Measurements from ENCODE around the gene IL9R. TPM values are rescaled to one million over a fixed set of nuclear protein-coding genes. Genes with fewer than 3 reads are reported as not detected.
"Not testable (repeated sequence)": the region's sequence is repeated elsewhere in the genome, so short reads cannot be mapped to it uniquely, and the experiment has no call there.

The IL9R gene
- total RNA-seq, 2 donors from 2014 or later, result 4.1 to 4.3 TPM

DNA sequence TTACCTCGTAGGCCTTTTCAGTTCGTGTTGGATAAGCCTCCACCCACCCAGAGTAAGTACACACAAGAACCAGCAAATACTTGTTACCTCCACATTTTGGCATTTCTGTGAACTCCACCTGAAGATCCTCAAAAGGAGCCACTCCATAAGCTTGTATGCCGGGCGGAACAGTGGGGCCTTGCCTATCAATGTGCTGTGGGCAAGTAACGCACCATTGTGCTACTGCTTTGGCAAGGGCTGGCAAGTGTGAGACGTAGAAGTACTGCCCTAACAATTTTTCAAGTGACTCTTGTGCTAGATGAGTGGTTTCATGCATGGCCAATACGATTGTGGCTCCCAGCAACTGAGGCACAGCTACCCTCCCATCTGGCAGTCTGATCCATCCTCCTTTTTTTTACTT is 25.3 kb upstream of the IL9R start:
- H3K36me3 Mint-ChIP-seq (ENCODE audit: low read depth); H3K4me3 Mint-ChIP-seq; H3K4me1 Mint-ChIP-seq; H3K9me3 Mint-ChIP-seq; ATAC-seq (replicated peaks); H3K27ac Mint-ChIP-seq: not testable (repeated sequence)
- H3K27me3 Mint-ChIP-seq, result peaks cover 14% of the 10 kb centered on the region

DNA sequence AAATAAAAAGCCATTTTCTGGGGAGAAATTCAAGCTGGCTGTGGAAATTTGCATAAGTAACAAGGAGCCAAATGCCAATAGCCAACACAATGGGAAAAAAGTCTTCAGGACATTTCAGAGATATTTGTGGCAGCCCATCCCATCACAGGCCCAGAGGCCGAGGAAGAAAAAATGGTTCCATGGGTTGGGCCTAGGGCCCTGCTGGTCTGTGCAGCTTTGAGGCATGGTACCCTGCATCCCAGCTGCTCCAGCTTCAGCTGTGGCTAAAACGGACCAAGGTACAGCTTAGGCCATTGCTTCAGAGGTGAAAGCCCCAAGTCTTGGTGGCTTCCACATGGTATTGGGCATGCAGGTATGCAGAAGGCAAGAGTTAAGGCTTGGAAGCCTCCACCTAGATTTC is 14.2 kb upstream of the IL9R start:
- no peaks in the 10 kb centered on the region for H3K27me3 Mint-ChIP-seq
- no peak overlapping the region for H3K4me3 Mint-ChIP-seq
- ATAC-seq (replicated peaks), result no peak

GRCh38 chrX:155985208-155985607 is 12.3 kb upstream of the IL9R start:
- no peak overlapping the region for H3K4me3 Mint-ChIP-seq
- peaks cover 3% of the 10 kb centered on the region for H3K9me3 Mint-ChIP-seq
- ATAC-seq (replicated peaks), result no peak
- H3K27me3 Mint-ChIP-seq, result peaks cover 4% of the 10 kb centered on the region
- no peaks in the 10 kb centered on the region for H3K4me1 Mint-ChIP-seq
- H3K27ac Mint-ChIP-seq, result no peak overlapping the region
- H3K36me3 Mint-ChIP-seq (ENCODE audit: low read depth), result no peaks in the 10 kb centered on the region

More for the DNA sequence above, 14.2 kb upstream of the IL9R start:
- H3K9me3 Mint-ChIP-seq, result peaks cover 3% of the 10 kb centered on the region
- H3K4me1 Mint-ChIP-seq, result no peaks in the 10 kb centered on the region
- H3K27ac Mint-ChIP-seq, result no peak overlapping the region
- H3K36me3 Mint-ChIP-seq (ENCODE audit: low read depth), result no peaks in the 10 kb centered on the region

DNA sequence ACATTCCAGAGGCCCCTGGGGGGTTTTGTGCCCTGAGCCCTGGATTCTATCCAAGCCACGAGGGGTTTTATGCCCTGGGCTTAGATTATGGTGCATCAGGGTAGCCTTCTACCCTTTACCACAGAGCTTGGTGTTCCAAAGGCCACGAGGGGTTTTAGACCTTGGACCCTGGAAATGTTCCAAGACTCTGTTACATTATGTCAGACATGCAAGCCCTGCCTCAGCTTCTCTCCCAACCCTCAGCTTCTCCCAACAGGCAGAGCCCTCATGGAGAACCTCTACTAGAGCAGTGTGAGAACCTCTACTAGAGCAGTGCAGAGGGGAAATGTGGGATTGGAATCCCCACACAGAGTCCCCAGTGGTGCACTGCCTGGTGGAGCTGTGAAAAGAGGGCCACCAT is 10.5 kb upstream of the IL9R start:
- not testable (repeated sequence) for H3K4me1 Mint-ChIP-seq; ATAC-seq (replicated peaks); H3K27ac Mint-ChIP-seq; H3K9me3 Mint-ChIP-seq; H3K4me3 Mint-ChIP-seq; H3K27me3 Mint-ChIP-seq; H3K36me3 Mint-ChIP-seq (ENCODE audit: low read depth)

GRCh38 chrX:155988859-155989258 is 8.6 kb upstream of the IL9R start:
- Mint-ChIP-seq H3K9me3 (no peaks in the 10 kb centered on the region), H3K27me3 (peaks cover 4% of the 10 kb centered on the region), H3K4me1 (no peaks in the 10 kb centered on the region), H3K27ac (no peak overlapping the region), H3K36me3 (ENCODE audit: low read depth) (no peaks in the 10 kb centered on the region), H3K4me3 (no peak overlapping the region)
- no peak for ATAC-seq (replicated peaks)

GRCh38 chrX:155993421-155993820 is 4.1 kb upstream of the IL9R start:
- H3K27ac Mint-ChIP-seq, result no peak overlapping the region
- H3K27me3 Mint-ChIP-seq, result peaks cover 4% of the 10 kb centered on the region
- H3K4me3 Mint-ChIP-seq, result no peak overlapping the region
- H3K4me1 Mint-ChIP-seq, result no peaks in the 10 kb centered on the region
- H3K9me3 Mint-ChIP-seq, result no peaks in the 10 kb centered on the region
- no peak for ATAC-seq (replicated peaks)
- no peaks in the 10 kb centered on the region for H3K36me3 Mint-ChIP-seq (ENCODE audit: low read depth)

DNA sequence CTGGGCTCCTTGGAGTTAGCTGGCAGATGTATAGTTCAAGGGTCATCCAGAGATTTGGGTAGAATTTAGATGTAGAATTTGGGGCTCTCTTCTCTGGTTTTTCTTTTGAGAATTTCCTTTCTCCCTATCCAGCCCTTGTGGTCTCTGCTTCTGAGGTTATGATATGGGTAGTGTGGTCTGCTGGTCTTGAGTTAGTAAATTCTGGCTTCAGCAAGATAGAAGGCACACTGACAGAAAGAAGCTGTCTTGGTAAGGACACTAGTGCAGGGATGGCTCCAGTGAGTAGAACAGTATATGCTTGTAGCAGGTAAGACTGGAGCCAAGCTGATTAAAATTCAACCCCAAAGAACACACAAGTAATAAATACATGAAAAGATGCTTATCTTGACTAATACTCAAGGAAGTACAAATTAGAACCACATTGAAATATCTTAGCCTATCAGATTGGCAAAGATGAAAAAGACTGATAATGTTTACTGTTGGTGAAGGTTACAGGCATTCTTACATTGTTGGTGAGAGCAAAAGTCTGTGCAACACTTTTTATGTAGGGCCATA is 2.1 kb upstream of the IL9R start:
- no peaks in the 10 kb centered on the region for H3K4me1 Mint-ChIP-seq
- no peaks in the 10 kb centered on the region for H3K27me3 Mint-ChIP-seq
- H3K9me3 Mint-ChIP-seq, result no peaks in the 10 kb centered on the region
- ATAC-seq (replicated peaks), result no peak
- no peak overlapping the region for H3K27ac Mint-ChIP-seq
- H3K36me3 Mint-ChIP-seq (ENCODE audit: low read depth), result no peaks in the 10 kb centered on the region
- no peak overlapping the region for H3K4me3 Mint-ChIP-seq

- H3K27me3 Mint-ChIP-seq, result no peaks in the 10 kb centered on the region
- no peak for ATAC-seq (replicated peaks)
- H3K36me3 Mint-ChIP-seq (ENCODE audit: low read depth), result no peaks in the 10 kb centered on the region
- H3K9me3 Mint-ChIP-seq, result no peaks in the 10 kb centered on the region
- peak overlapping the region; percentile 48 for H3K27ac Mint-ChIP-seq
- H3K4me1 Mint-ChIP-seq, result no peaks in the 10 kb centered on the region
- peak overlapping the region; percentile 37 for H3K4me3 Mint-ChIP-seq
Measured at GRCh38 chrX:155998116-155998515, 620 bp downstream of the IL9R start.

- H3K27ac Mint-ChIP-seq, result no peak overlapping the region
- H3K27me3 Mint-ChIP-seq, result no peaks in the 10 kb centered on the region
- H3K4me1 Mint-ChIP-seq, result no peaks in the 10 kb centered on the region
- no peaks in the 10 kb centered on the region for H3K9me3 Mint-ChIP-seq
- peak overlapping the region; percentile 7 for H3K4me3 Mint-ChIP-seq
- no peak for ATAC-seq (replicated peaks)
- H3K36me3 Mint-ChIP-seq (ENCODE audit: low read depth), result no peaks in the 10 kb centered on the region
Measured at GRCh38 chrX:155998761-155999510, 1.4 kb downstream of the IL9R start.

DNA sequence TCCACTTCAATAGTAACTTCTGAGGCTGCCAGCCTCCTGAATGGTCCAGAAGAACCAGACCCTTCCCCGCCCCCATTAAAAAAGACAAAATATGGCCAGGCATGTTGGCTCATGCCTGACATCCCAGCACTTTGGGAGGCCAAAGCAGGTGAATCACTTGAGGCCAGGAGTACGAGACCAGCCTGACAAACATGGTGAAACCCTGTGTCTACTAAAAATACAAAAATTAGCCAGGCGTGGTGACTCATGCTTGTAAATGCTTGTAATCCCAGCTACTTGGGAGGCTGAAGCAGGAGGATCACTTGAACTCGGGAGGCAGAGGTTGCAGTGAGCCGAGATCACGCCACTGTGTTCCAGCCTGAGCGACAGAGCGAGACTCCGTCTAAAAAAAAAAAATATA is 2.3 kb downstream of the IL9R start:
- not testable (repeated sequence) for H3K27ac Mint-ChIP-seq; ATAC-seq (replicated peaks); H3K36me3 Mint-ChIP-seq (ENCODE audit: low read depth); H3K9me3 Mint-ChIP-seq; H3K27me3 Mint-ChIP-seq; H3K4me1 Mint-ChIP-seq
- peak overlapping the region; percentile 7 for H3K4me3 Mint-ChIP-seq

DNA sequence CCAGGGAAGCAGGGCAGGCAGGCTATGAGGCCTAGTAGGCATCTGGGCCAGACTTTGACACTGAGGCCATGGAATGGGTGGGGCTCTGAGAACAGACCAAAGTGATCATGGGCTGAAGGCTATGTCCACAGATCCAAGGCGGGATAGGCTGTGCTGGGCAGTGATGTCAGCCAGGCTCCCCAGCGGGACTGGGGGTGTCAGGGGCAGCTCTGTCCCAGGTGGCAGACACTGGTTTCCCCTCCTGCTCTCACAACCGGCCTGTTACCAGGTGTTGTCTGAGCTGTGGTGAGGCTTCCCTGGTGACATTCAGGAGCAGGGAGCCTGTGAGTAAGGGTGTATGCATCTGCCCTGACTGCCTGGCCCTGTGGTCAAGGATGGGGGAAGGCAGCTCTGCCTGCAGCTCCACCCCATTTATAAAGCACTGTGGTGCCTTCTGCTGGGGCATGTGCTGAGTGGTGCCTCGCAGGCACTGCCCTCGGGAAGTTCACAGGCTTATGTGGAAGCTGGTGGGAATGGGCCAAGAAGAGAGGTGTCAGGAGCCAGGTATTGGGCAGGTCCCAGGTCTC is 2.9 kb downstream of the IL9R start:
- ATAC-seq (replicated peaks), result no peak
- Mint-ChIP-seq H3K4me3 (no peak overlapping the region), H3K4me1 (no peaks in the 10 kb centered on the region), H3K36me3 (ENCODE audit: low read depth) (no peaks in the 10 kb centered on the region), H3K27me3 (no peaks in the 10 kb centered on the region), H3K9me3 (no peaks in the 10 kb centered on the region), H3K27ac (no peak overlapping the region)

DNA sequence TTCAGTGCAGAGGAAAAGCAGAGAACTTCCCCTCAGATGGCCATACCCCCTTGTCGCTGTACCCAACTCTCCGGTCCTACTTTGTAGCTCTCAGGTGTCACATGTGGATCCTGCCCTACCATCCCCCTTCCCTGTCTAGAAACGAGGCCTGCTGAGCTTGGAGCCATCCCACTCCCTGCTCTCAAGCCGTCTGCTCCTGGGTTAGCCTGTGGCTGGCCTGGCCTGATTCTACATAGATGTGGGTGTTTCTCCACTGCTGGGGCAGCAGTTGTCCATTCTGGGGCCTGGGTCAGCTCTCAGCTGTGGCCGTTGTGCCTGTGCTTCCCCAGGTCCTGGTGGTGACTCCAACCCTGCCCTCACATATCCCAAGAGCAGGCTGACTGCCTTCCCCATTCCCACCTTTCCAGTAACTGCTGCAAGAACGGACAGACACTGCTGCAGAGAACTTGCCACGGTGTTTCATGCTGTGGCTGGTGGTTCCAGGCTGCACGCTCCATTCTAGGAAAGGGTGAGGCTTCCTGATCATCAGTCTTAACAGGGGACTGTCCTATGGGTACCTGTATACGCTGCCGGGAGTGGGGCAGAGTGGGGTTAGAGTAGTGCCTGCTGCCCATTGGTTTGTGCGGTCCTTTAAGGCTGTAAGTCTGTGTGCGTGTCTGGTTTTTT is 3.6 kb downstream of the IL9R start:
- peak overlapping the region; percentile 24 for H3K4me3 Mint-ChIP-seq
- H3K27ac Mint-ChIP-seq, result no peak overlapping the region
- no peaks in the 10 kb centered on the region for H3K27me3 Mint-ChIP-seq
- H3K4me1 Mint-ChIP-seq, result no peaks in the 10 kb centered on the region
- no peaks in the 10 kb centered on the region for H3K9me3 Mint-ChIP-seq
- ATAC-seq (replicated peaks), result no peak
- H3K36me3 Mint-ChIP-seq (ENCODE audit: low read depth), result no peaks in the 10 kb centered on the region

GRCh38 chrX:156001667-156002021 is 4.1 kb downstream of the IL9R start:
- ATAC-seq (replicated peaks), result no peak
- no peaks in the 10 kb centered on the region for H3K27me3 Mint-ChIP-seq
- no peak overlapping the region for H3K27ac Mint-ChIP-seq
- no peaks in the 10 kb centered on the region for H3K4me1 Mint-ChIP-seq
- no peaks in the 10 kb centered on the region for H3K36me3 Mint-ChIP-seq (ENCODE audit: low read depth)
- H3K9me3 Mint-ChIP-seq, result no peaks in the 10 kb centered on the region
- peak overlapping the region; percentile 24 for H3K4me3 Mint-ChIP-seq

DNA sequence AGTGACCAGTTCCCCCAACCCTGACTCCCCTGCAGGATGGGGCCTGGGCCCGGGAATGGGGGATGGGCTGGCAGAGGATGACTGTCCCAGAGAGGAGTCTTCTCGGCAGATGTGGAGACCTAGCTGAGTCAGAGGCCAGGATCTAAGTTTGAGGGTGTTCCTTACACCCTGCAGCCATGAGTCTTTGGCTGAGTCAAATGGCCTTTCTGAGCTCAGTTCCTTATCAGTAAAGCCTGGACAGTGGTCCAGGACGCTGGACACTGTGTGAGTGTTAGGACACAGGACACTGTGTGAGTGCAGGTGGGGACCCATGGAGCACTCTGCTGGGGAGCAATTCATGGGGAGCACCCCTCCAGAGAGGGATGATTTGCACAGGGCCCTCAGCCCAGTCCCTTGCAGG is 5.0 kb downstream of the IL9R start:
- Mint-ChIP-seq H3K27me3 (no peaks in the 10 kb centered on the region), H3K4me1 (no peaks in the 10 kb centered on the region), H3K9me3 (no peaks in the 10 kb centered on the region), H3K4me3 (no peak overlapping the region), H3K36me3 (ENCODE audit: low read depth) (no peaks in the 10 kb centered on the region), H3K27ac (no peak overlapping the region)
- ATAC-seq (replicated peaks), result no peak
